BE2C (cell line): ENCODE results near the gene MUC5B.

Experiments used
- DNase-seq: peaks from one replicate; pipeline ENCODE4 v3.0.0-alpha.2; 2020
- H3K27me3 ChIP-seq: fragments of 250-450 bp; sonication (Bioruptor Pico); 2 replicates; pipeline ENCODE4 v1.5.1; 2020; ENCODE audit warnings: mild to moderate bottlenecking
- H3K36me3 ChIP-seq: fragments of 250-450 bp; sonication (Bioruptor Pico); 2 replicates; pipeline ENCODE4 v1.5.1; 2020; ENCODE audit warnings: mild to moderate bottlenecking
- H3K4me1 ChIP-seq: fragments of 250-450 bp; sonication (Bioruptor Pico); 2 replicates; pipeline ENCODE4 v1.5.1; 2020
- H3K4me3 ChIP-seq: 2 replicates; pipeline ENCODE4 v1.5.1; 2011; ENCODE audit warnings: low read depth, low read length
- H3K9me3 ChIP-seq: fragments of 250-450 bp; sonication (Bioruptor Pico); 2 replicates; pipeline ENCODE4 v1.5.1; 2020
- CTCF ChIP-seq: IDR thresholded peaks from 2 replicates; pipeline ENCODE4 v1.5.1; 2012; ENCODE audit warnings: mild to moderate bottlenecking, low read depth, low read length

The MUC5B gene

DNA sequence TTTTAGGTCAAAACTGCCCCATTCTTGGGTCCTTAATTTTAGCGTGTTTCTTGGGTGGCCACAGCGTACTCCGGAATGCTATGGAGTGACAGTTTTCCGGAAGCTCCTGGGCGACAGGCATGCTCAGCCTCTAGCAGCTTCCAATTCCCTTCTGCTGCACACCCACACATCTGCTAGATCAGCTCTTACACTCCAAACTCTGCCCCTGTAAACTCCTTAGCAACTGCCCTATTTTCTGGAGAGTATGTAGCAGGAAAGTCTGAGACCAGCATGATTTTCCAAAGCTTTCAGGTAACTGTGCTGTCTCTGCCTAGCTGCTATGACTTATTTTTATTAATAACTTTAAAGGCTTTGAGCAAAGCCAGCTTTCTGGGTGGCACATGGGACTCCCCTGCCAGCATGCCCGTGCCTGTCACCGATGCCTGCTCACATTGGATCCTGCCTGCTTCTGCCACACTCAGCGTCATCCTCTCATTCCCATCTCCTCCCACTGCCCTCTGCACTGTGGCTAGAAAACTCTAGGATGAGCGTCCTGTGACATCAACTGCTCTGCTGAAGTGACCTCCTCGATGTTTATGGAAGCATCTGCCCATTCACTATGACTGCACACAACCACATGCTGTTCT lies 69.3 kb downstream of the MUC5B start:
- H3K27me3 ChIP-seq = no peaks in the 10 kb centered on the region
- H3K36me3 ChIP-seq = no peaks in the 10 kb centered on the region
- no peak for DNase-seq
- no peak overlapping the region for H3K4me3 ChIP-seq
- H3K4me1 ChIP-seq = no peaks in the 10 kb centered on the region
- TF ChIP-seq CTCF = no peak
- H3K9me3 ChIP-seq = no peaks in the 10 kb centered on the region

GRCh38 chr11:1292644-1293618 lies 70.1 kb downstream of the MUC5B start:
- no peaks in the 10 kb centered on the region for H3K4me1 ChIP-seq
- TF ChIP-seq CTCF = no peak
- H3K9me3 ChIP-seq = no peaks in the 10 kb centered on the region
- no peaks in the 10 kb centered on the region for H3K27me3 ChIP-seq
- H3K36me3 ChIP-seq = no peaks in the 10 kb centered on the region
- no peak for DNase-seq
- H3K4me3 ChIP-seq = no peak overlapping the region

DNA sequence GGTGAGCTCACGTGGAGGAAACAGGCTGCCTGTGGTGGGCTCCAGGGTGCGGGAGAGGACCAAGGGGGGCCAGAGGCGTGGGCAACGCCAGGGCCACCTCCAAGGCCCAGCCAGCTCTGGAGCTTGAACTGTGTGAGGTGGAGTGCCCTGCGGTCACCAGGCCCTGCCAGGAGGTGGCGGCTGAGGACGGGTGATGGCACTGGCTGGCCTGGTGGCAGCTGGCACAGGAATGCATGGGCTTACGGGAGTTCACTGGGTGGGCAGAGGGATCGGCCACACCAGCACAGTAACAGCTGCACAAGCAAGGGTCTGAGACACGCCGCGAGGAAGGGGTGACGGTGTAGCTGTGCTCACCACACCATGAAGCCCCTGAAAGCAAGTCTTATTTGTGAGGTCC lies 70.8 kb downstream of the MUC5B start:
- no peaks in the 10 kb centered on the region for H3K9me3 ChIP-seq
- peak; percentile 15; the same call in 1 of the 2 replicates for TF ChIP-seq CTCF
- no peak for DNase-seq
- H3K27me3 ChIP-seq = no peaks in the 10 kb centered on the region
- no peaks in the 10 kb centered on the region for H3K36me3 ChIP-seq
- no peak overlapping the region for H3K4me3 ChIP-seq
- no peaks in the 10 kb centered on the region for H3K4me1 ChIP-seq

- no peaks in the 10 kb centered on the region for H3K36me3 ChIP-seq
- H3K4me3 ChIP-seq = no peak overlapping the region
- H3K4me1 ChIP-seq = no peaks in the 10 kb centered on the region
- DNase-seq = no peak
- H3K9me3 ChIP-seq = no peaks in the 10 kb centered on the region
- H3K27me3 ChIP-seq = no peaks in the 10 kb centered on the region
- no peak for TF ChIP-seq CTCF
Observed at GRCh38 chr11:1295086-1295485, 72.2 kb downstream of the MUC5B start.

GRCh38 chr11:1295591-1295990 lies 72.7 kb downstream of the MUC5B start:
- TF ChIP-seq CTCF = no peak
- no peaks in the 10 kb centered on the region for H3K4me1 ChIP-seq
- DNase-seq = no peak
- H3K36me3 ChIP-seq = no peaks in the 10 kb centered on the region
- no peak overlapping the region for H3K4me3 ChIP-seq
- H3K27me3 ChIP-seq = no peaks in the 10 kb centered on the region
- H3K9me3 ChIP-seq = no peaks in the 10 kb centered on the region

- no peak for TF ChIP-seq CTCF
- no peak for DNase-seq
- no peaks in the 10 kb centered on the region for H3K36me3 ChIP-seq
Observed at GRCh38 chr11:1296287-1296686, 73.4 kb downstream of the MUC5B start.

More at GRCh38 chr11:1296287-1296686, 73.4 kb downstream of the MUC5B start:
- no peak overlapping the region for H3K4me3 ChIP-seq
- no peaks in the 10 kb centered on the region for H3K9me3 ChIP-seq
- H3K27me3 ChIP-seq = no peaks in the 10 kb centered on the region
- no peaks in the 10 kb centered on the region for H3K4me1 ChIP-seq
